Measurements from ENCODE around the gene RALGAPA2. TPM values are rescaled to one million over a fixed set of nuclear protein-coding genes. Genes with fewer than 3 reads are reported as not detected.

RALGAPA2 gene
- total RNA-seq, 4 donors from 2014 or later: 13.3 to 29.8 (median 23.6) TPM

DNA sequence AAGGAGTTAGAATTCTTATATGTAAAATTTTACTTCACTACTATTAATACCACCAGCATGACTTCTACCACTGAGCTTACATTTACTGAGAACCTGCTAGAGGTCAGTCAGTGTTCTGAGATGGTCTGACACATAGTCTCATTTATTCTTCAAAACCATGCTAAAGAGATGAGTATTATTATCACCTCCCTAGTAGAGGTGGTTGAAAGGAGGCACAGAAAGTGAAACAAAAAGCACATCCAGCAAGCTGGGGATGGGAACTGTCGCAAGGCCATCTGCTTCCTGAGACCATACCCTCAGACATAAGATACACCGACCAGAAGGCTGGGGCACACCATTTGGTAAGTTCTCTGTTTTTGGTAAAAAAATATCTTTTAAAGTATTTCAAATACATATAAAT, 206.9 kb downstream of the RALGAPA2 start:
- intact Hi-C loops (cut with DNase I): no loop called here
- Histone ChIP-seq H3K4me3 (no peak overlapping the region), H3K9me3 (no peaks in the 10 kb centered on the region), H3K27ac (no peak overlapping the region), H3K4me1 (no peaks in the 10 kb centered on the region), H3K27me3 (no peaks in the 10 kb centered on the region), H3K36me3 (peaks cover 0 to 85% (median 14%) of the 10 kb centered on the region in 3 donors)
- TF ChIP-seq, protein P1, sequence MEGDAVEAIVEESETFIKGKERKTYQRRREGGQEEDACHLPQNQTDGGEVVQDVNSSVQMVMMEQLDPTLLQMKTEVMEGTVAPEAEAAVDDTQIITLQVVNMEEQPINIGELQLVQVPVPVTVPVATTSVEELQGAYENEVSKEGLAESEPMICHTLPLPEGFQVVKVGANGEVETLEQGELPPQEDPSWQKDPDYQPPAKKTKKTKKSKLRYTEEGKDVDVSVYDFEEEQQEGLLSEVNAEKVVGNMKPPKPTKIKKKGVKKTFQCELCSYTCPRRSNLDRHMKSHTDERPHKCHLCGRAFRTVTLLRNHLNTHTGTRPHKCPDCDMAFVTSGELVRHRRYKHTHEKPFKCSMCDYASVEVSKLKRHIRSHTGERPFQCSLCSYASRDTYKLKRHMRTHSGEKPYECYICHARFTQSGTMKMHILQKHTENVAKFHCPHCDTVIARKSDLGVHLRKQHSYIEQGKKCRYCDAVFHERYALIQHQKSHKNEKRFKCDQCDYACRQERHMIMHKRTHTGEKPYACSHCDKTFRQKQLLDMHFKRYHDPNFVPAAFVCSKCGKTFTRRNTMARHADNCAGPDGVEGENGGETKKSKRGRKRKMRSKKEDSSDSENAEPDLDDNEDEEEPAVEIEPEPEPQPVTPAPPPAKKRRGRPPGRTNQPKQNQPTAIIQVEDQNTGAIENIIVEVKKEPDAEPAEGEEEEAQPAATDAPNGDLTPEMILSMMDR (IDR thresholded peaks at IDR 0.05): no peak
- no peak for TF ChIP-seq POLR2A (IDR thresholded peaks at IDR 0.05)
- 65 to 66% methylated on average over 2 of the region's 2 CpGs for WGBS, 2 donors
- DNase-seq: no peak

DNA sequence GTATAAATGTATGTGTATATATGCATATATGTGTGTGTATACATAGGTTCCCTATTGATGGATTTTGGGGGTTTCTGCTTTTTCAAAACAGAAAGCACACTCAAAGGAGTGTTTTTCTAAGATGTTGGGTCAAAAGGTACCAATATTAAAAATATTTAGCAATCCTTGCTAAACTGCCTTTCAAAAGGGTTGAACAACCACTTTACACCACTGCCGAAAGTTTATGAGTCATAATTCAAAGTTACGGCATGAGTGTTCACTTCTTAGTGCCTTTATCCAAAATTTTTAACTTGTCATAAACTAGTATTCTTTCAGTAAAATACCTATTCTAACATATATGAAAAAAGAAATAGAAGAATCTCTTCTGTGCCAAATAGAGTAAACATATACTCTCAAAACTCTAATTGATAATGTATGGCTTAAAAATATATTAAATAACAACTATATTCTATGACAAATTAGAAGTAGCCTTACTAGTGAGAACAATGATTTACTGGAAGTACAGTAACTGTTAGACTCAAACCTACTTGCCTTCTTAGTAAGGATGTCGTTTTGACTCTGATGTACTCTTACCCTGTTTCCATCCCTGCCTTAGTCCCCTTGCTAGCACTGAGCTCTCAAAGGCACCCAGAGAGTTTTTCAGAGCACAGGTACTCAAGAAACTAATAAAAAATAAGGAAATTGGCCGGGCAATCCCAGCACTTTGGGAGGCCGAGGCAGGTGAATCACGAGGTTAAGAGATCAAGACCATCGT, 208.5 kb downstream of the RALGAPA2 start:
- Histone ChIP-seq H3K27me3 (no peaks in the 10 kb centered on the region), H3K9me3 (no peaks in the 10 kb centered on the region), H3K27ac (no peak overlapping the region), H3K36me3 (peaks cover 0 to 85% (median 16%) of the 10 kb centered on the region in 3 donors), H3K4me1 (peaks cover 0 to under 1% (median 0%) of the 10 kb centered on the region in 3 donors), H3K4me3 (no peak overlapping the region)
- DNase-seq: no peak
- intact Hi-C loops (cut with DNase I): no loop called here
- TF ChIP-seq, protein P1 (IDR thresholded peaks at IDR 0.05): no peak
- TF ChIP-seq POLR2A (IDR thresholded peaks at IDR 0.05): no peak
- WGBS, 2 donors: 81 to 86% methylated on average over 7 of the region's 7 CpGs

GRCh38 chr20:20501128-20501527, 211.3 kb downstream of the RALGAPA2 start:
- no peak for TF ChIP-seq POLR2A (IDR thresholded peaks at IDR 0.05)
- TF ChIP-seq, protein P1 (IDR thresholded peaks at IDR 0.05): no peak
- intact Hi-C loops (cut with DNase I): no loop called here
- Histone ChIP-seq H3K9me3 (no peaks in the 10 kb centered on the region), H3K4me3 (no peak overlapping the region), H3K36me3 (peaks cover 0 to 97% (median 16%) of the 10 kb centered on the region in 3 donors), H3K27me3 (no peaks in the 10 kb centered on the region), H3K27ac (no peak overlapping the region), H3K4me1 (peaks cover 0 to 8% (median 0%) of the 10 kb centered on the region in 3 donors)
- 91 to 96% methylated on average over 2 of the region's 2 CpGs for WGBS, 2 donors
- DNase-seq: no peak

DNA sequence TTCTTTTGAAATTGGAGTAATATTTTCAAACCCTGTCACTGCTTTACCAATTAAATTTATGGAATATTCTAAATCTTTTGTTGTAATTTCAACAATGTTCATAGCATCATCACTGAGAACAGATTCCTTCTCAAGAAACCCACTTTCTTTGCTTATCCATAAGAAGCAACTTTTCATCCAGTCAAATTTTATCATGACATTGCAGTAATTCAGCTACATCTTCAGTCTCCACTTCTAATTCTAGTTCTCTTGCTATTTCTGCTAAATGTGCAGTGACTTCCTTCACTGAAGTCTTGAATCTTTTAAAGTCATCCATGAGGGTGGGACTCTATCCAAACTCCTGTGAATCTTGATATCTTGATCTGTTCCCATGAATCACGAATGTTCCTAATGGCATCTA, 212.1 kb downstream of the RALGAPA2 start:
- intact Hi-C loops (cut with DNase I): no loop called here
- Histone ChIP-seq H3K9me3 (no peaks in the 10 kb centered on the region), H3K4me3 (no peak overlapping the region), H3K27ac (no peak overlapping the region), H3K4me1 (peaks cover 0 to 8% (median 0%) of the 10 kb centered on the region in 3 donors), H3K36me3 (peaks cover 0 to 97% (median 16%) of the 10 kb centered on the region in 3 donors), H3K27me3 (no peaks in the 10 kb centered on the region)
- no peak for DNase-seq
- TF ChIP-seq POLR2A (IDR thresholded peaks at IDR 0.05): no peak
- TF ChIP-seq, protein P1 (IDR thresholded peaks at IDR 0.05): no peak
- 57 to 91% methylated on average over 1 of the region's 1 CpG for WGBS, 2 donors

DNA sequence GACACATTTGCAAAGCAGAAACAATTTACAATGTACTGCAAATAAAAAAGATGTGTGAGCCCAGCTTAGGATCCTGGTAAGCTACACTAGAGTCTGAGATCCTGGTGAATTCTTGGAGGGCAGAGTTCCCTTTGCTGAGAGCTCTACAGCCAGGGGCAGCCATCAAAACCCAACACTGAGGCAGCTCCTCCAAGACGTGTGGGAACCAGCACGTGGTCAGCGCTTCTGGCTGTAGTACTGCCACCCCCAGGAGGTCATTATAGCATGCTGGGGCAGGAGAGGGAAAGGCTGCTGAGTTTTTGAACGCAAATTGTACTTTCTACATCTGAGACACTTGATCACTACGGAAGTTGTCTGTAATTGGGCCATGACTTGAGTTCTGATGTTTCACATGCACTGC, 213.0 kb downstream of the RALGAPA2 start:
- Histone ChIP-seq H3K4me3 (no peak overlapping the region), H3K27ac (no peak overlapping the region), H3K36me3 (peaks cover 0 to 97% (median 16%) of the 10 kb centered on the region in 3 donors), H3K9me3 (no peaks in the 10 kb centered on the region), H3K4me1 (peaks cover 0 to 8% (median 0%) of the 10 kb centered on the region in 3 donors), H3K27me3 (no peaks in the 10 kb centered on the region)
- DNase-seq: no peak
- 93 to 95% methylated on average over 5 of the region's 5 CpGs for WGBS, 2 donors
- intact Hi-C loops (cut with DNase I): no loop called here
- TF ChIP-seq, protein P1 (IDR thresholded peaks at IDR 0.05): no peak
- no peak for TF ChIP-seq POLR2A (IDR thresholded peaks at IDR 0.05)
